ENCODE measurements around the gene DARS1. TPM values are rescaled to one million over a fixed set of nuclear protein-coding genes. Genes with fewer than 3 reads are reported as not detected.

The DARS1 gene
- total RNA-seq, 1 experiment from 2014 or later = 57.5 TPM

GRCh38 chr2:135942936-135943688 is 42.3 kb downstream of the DARS1 start:
- Mint-ChIP-seq H3K27ac (ENCODE audit: unreplicated experiment) (no peak overlapping the region), H3K36me3 (ENCODE audit: insufficient read depth, unreplicated experiment) (peaks cover 9% of the 10 kb centered on the region), H3K9me3 (ENCODE audit: low read depth, unreplicated experiment) (no peaks in the 10 kb centered on the region), H3K4me3 (ENCODE audit: low read depth, unreplicated experiment) (no peak overlapping the region), H3K4me1 (ENCODE audit: low read depth, unreplicated experiment) (peaks cover 28% of the 10 kb centered on the region), H3K27me3 (ENCODE audit: unreplicated experiment) (no peaks in the 10 kb centered on the region)
- TF ChIP-seq, protein P1, sequence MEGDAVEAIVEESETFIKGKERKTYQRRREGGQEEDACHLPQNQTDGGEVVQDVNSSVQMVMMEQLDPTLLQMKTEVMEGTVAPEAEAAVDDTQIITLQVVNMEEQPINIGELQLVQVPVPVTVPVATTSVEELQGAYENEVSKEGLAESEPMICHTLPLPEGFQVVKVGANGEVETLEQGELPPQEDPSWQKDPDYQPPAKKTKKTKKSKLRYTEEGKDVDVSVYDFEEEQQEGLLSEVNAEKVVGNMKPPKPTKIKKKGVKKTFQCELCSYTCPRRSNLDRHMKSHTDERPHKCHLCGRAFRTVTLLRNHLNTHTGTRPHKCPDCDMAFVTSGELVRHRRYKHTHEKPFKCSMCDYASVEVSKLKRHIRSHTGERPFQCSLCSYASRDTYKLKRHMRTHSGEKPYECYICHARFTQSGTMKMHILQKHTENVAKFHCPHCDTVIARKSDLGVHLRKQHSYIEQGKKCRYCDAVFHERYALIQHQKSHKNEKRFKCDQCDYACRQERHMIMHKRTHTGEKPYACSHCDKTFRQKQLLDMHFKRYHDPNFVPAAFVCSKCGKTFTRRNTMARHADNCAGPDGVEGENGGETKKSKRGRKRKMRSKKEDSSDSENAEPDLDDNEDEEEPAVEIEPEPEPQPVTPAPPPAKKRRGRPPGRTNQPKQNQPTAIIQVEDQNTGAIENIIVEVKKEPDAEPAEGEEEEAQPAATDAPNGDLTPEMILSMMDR (IDR thresholded peaks at IDR 0.05; ENCODE audit: unreplicated experiment) = no peak
- no TSS peak for BruUV-seq (replicated peaks)
- intact Hi-C loops (cut with micrococcal nuclease; ENCODE audit: unreplicated experiment) = no loop called here
- CTCF ChIA-PET = no interaction called here
- no peak for DNase-seq

DNA sequence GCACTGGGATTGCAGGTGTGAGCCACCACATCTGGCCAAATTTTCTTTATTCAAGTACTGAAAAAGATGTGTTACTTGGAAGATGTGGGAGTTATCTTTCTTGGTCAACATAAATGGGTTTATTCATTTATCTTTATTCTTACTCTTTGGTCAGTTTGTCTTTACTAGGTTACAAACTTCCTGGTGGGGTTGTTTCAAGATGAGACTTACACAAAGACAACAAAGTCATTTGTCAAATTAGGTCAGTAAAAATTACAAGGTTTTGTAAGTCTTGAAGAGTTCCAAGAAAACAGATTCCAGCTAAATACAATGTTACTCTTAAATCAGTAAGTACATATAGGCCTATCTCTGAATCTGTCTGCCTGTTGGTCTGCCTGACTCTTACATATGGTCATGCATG is 48.9 kb downstream of the DARS1 start:
- no peak overlapping the region for H3K4me3 Mint-ChIP-seq (ENCODE audit: low read depth, unreplicated experiment)
- DNase-seq = no peak
- TF ChIP-seq, protein P1 (IDR thresholded peaks at IDR 0.05; ENCODE audit: unreplicated experiment) = no peak
- intact Hi-C loops (cut with micrococcal nuclease; ENCODE audit: unreplicated experiment) = no loop called here
- BruUV-seq (replicated peaks) = no TSS peak
- H3K9me3 Mint-ChIP-seq (ENCODE audit: low read depth, unreplicated experiment) = no peaks in the 10 kb centered on the region
- H3K27me3 Mint-ChIP-seq (ENCODE audit: unreplicated experiment) = no peaks in the 10 kb centered on the region
- peaks cover 14% of the 10 kb centered on the region for H3K36me3 Mint-ChIP-seq (ENCODE audit: insufficient read depth, unreplicated experiment)
- H3K27ac Mint-ChIP-seq (ENCODE audit: unreplicated experiment) = no peak overlapping the region
- CTCF ChIA-PET = no interaction called here
- H3K4me1 Mint-ChIP-seq (ENCODE audit: low read depth, unreplicated experiment) = peaks cover 7% of the 10 kb centered on the region

- intact Hi-C loops (cut with micrococcal nuclease; ENCODE audit: unreplicated experiment) = no loop called here
- H3K27ac Mint-ChIP-seq (ENCODE audit: unreplicated experiment) = no peak overlapping the region
- CTCF ChIA-PET = no interaction called here
- H3K27me3 Mint-ChIP-seq (ENCODE audit: unreplicated experiment) = no peaks in the 10 kb centered on the region
- no TSS peak for BruUV-seq (replicated peaks)
- no peak overlapping the region for H3K4me3 Mint-ChIP-seq (ENCODE audit: low read depth, unreplicated experiment)
- H3K9me3 Mint-ChIP-seq (ENCODE audit: low read depth, unreplicated experiment) = no peaks in the 10 kb centered on the region
- peaks cover 7% of the 10 kb centered on the region for H3K4me1 Mint-ChIP-seq (ENCODE audit: low read depth, unreplicated experiment)
- TF ChIP-seq, protein P1 (IDR thresholded peaks at IDR 0.05; ENCODE audit: unreplicated experiment) = no peak
- no peak for DNase-seq
- H3K36me3 Mint-ChIP-seq (ENCODE audit: insufficient read depth, unreplicated experiment) = peaks cover 10% of the 10 kb centered on the region
Measured at GRCh38 chr2:135935914-135936313, 49.5 kb downstream of the DARS1 start.

GRCh38 chr2:135931776-135932443 is 53.5 kb downstream of the DARS1 start:
- H3K4me3 Mint-ChIP-seq (ENCODE audit: low read depth, unreplicated experiment) = no peak overlapping the region
- CTCF ChIA-PET = interaction anchor here (0.7 to 1.1 kb wide), 2 partner anchors 9 to 18 kb away, joined by 3 to 4 read pairs; no protein-coding TSS in a partner anchor
- no peaks in the 10 kb centered on the region for H3K9me3 Mint-ChIP-seq (ENCODE audit: low read depth, unreplicated experiment)
- TF ChIP-seq, protein P1 (IDR thresholded peaks at IDR 0.05; ENCODE audit: unreplicated experiment) = no peak
- H3K27me3 Mint-ChIP-seq (ENCODE audit: unreplicated experiment) = no peaks in the 10 kb centered on the region
- H3K27ac Mint-ChIP-seq (ENCODE audit: unreplicated experiment) = no peak overlapping the region
- BruUV-seq (replicated peaks) = no TSS peak
- intact Hi-C loops (cut with micrococcal nuclease; ENCODE audit: unreplicated experiment) = no loop called here
- H3K36me3 Mint-ChIP-seq (ENCODE audit: insufficient read depth, unreplicated experiment) = peaks cover 10% of the 10 kb centered on the region
- H3K4me1 Mint-ChIP-seq (ENCODE audit: low read depth, unreplicated experiment) = no peaks in the 10 kb centered on the region
- DNase-seq = no peak
